Activated T-cell treated with anti-CD3 and anti-CD28 coated beads, Interleukin-2, amount 50 U/mL, for 72 hours (primary cell): ENCODE measurements around the gene MYD88. TPM values are rescaled to one million over a fixed set of nuclear protein-coding genes. Genes with fewer than 3 reads are reported as not detected.

Experiments
- ATAC-seq, 2 donors: fragments of 150-1000 bp; cut with Tn5 transposase; replicated peaks in 1 of 2; 2 replicates each; pipeline ENCODE4 v1.10.0; 2021; ENCODE audit warnings: moderate library complexity in 2 of 2, mild to moderate bottlenecking in 1 of 2
- DNase-seq, 2 donors: peaks; one replicate each; pipeline ENCODE4 v3.0.0; 2021 to 2022; ENCODE audit warnings: mixed read lengths in 1 of 2
- H3K27ac Mint-ChIP-seq: one replicate; pipeline ENCODE4 v1.8.0; 2022; ENCODE audit warnings: mild to moderate bottlenecking, moderate library complexity, mixed read lengths
- H3K27me3 Mint-ChIP-seq: one replicate; pipeline ENCODE4 v1.8.0; 2022; ENCODE audit warnings: low read depth, mixed read lengths
- H3K36me3 Mint-ChIP-seq, 2 donors: one replicate each; pipeline ENCODE4 v1.8.0; 2022; ENCODE audit warnings: mixed read lengths in 2 of 2, mild to moderate bottlenecking in 1 of 2; ENCODE audit not compliant: insufficient read depth in 2 of 2
- H3K4me1 Mint-ChIP-seq: one replicate; pipeline ENCODE4 v1.8.0; 2022; ENCODE audit warnings: low read depth, mixed read lengths
- H3K4me3 Mint-ChIP-seq, 2 donors: one replicate each; pipeline ENCODE4 v1.8.0; 2022; ENCODE audit warnings: mild to moderate bottlenecking in 2 of 2, mixed read lengths in 2 of 2, moderate library complexity in 2 of 2
- H3K9me3 Mint-ChIP-seq, 2 donors: one replicate each; pipeline ENCODE4 v1.8.0; 2022; ENCODE audit warnings: mixed read lengths in 2 of 2
- total RNA-seq, 2 donors: library from RNA; stranded (reverse); gene quantifications; one replicate each; pipeline ENCODE4 v1.2.3, GENCODE V29; 2022

Gene MYD88
- total RNA-seq, 2 donors from 2014 or later = 27.3 to 38.2 TPM

DNA sequence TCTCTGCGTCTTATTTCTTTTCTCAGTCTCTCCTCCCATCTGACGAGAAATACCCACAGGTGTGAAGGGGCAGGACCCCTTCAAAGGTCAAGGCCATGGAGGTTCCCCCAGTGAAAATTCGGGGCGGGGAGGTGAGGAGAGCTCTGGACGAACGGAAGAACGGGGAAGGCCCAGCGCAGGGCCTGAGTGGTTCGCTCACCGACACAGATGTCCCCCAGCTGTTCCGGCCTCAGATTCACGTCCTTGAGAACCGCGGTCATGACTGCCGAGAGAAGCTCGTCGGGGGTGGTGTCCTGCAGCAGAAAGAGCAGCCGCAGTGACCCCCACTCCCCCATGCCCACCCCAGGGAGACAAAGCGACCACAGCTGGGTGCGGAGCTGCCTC, 2.1 kb upstream of the MYD88 start:
- peak overlapping the region; percentile 91 for H3K27ac Mint-ChIP-seq
- H3K4me1 Mint-ChIP-seq = peaks cover 63% of the 10 kb centered on the region
- H3K9me3 Mint-ChIP-seq = no peaks in the 10 kb centered on the region
- peak overlapping the region; percentile 84 to 93 for H3K4me3 Mint-ChIP-seq
- ATAC-seq (no peak), DNase-seq (peak; percentile 22 to 36)
- peaks cover 7 to 8% of the 10 kb centered on the region in 2 donors for H3K36me3 Mint-ChIP-seq
- no peaks in the 10 kb centered on the region for H3K27me3 Mint-ChIP-seq

DNA sequence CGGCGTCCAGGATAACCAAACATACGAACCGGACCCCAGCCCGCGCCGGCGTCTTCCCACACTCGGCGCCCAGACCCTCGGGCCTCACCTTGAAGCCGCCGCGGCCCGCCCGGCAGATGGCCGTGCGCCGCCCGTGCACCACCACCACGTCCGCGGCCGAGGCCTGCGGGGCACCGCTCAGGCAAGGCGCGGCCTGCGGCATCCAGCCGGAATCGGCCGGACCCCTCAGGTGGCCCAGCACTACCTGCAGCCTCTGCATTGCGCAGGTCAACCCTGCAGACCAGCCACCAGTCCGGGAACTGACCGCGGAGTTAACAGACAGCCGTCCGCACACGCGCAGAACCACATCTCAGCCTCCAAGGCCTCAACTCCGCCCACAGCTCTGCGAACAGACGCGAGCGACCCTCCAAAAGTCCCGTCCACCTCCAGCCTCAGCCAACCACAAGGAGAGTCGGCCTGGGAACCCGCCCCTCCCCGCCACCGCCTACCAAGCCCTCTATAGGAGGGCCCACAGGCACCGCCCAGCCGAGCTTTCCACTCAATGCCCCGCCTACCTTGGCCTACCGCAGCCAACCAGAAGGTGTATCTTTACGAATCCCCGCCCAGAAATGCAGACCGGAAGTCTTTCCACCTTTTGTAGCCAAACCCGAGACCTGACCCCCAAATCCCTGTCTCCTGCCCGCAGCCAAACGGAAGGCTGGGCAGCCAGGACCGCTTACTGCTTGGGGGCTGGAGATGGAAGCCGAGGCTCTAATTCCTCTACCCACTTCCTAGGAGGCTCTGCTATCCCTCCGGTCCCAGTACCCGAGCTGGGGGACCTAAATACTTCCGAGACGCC, 1.5 kb upstream of the MYD88 start, which contains the start of gene ACAA1:
Gene ACAA1 (minus strand): TSS at position 351 of the 838 bp plus-strand sequence. CDS start 92 bp downstream, at position 259.
- Mint-ChIP-seq H3K4me1 (peaks cover 64% of the 10 kb centered on the region), H3K27ac (peak within 1 kb of the TSS; percentile 97), H3K4me3 (peak within 1 kb of the TSS; percentile 84 to 93), H3K36me3 (peaks cover 11% of the 10 kb centered on the region in 2 donors), H3K27me3 (no peaks in the 10 kb centered on the region), H3K9me3 (no peaks in the 10 kb centered on the region)
- DNase-seq (peak; percentile 97 to 99), ATAC-seq (peak; percentile 91 to 93)

DNA sequence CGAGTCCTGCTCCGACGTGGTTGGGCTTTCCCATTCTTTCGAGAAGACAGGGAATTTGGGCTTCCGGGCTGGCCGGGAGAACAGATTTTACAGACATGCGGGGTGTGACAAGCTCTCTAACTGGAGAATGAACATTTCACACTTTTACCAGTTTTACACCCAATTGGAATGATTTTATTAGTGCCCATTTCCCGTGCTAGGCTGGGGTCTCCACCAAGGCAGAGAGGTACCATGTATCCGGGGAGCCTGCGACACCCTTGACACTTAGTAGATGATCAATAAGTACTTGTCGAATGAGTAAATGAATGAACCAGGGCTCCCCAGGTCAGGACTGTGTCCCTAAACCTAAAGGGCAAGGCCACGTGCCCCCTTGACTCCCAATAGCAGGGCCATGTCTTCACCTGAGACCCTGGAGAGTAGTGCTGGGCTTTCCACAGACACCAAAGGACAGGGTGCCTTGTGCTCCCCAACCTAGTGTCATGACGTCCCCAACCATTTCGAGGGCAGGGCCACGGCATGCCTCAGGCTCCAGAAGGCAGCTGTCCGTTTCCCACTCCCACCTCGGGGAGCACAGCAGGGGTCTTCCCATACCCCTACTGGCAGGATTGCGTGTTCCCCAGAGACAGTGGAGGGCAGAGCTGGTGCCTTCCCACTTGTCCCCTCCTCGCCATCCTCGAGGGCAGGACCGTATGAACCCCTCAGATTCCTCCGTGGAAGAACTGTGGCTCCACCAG, 679 bp upstream of the MYD88 start:
- Mint-ChIP-seq H3K27ac (peak overlapping the region; percentile 97), H3K4me3 (peak overlapping the region; percentile 84 to 93), H3K9me3 (no peaks in the 10 kb centered on the region), H3K36me3 (peaks cover 13 to 16% of the 10 kb centered on the region in 2 donors), H3K27me3 (no peaks in the 10 kb centered on the region), H3K4me1 (peaks cover 62% of the 10 kb centered on the region)
- DNase-seq = peak; percentile 29 to 40
- no peak for ATAC-seq

DNA sequence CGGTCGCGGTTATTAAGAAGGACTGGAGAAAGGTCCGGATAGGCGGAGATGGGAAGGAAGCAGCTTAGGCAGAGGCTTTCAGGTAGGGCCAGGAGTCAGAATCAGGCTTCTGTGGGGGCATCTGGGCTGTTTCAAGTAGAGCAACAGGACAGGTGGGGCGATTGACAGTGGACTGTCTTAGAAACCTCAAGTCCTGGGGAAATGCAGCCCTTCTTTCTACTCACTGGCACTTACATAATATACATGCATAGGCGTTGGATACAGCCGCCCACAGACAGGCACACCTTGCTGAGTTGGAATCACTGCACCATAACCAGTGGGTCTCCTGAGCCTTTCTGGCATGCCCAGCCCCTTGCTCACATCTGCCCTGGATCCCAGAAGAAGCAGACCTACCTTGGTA, 730 bp downstream of the MYD88 start:
- DNase-seq (no peak), ATAC-seq (no peak)
- Mint-ChIP-seq H3K27ac (peak overlapping the region; percentile 97), H3K27me3 (no peaks in the 10 kb centered on the region), H3K4me3 (peak overlapping the region; percentile 84 to 93), H3K36me3 (peaks cover 13 to 16% of the 10 kb centered on the region in 2 donors), H3K4me1 (peaks cover 54% of the 10 kb centered on the region), H3K9me3 (no peaks in the 10 kb centered on the region)

DNA sequence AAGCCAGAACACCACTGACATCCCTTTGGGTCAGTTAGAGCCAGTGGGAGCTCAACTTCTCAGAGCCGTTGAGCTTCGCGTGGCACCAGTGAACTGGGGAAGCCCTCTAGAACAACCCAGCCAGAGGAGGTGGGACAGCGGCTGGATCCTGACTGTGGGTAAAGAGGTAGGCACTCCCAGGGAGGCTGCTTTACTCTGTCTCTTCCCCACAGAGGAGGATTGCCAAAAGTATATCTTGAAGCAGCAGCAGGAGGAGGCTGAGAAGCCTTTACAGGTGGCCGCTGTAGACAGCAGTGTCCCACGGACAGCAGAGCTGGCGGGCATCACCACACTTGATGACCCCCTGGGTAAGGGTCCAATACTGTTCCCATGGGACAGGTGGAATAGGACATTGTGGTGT, 1.2 kb downstream of the MYD88 start:
- ATAC-seq (no peak), DNase-seq (no peak)
- Mint-ChIP-seq H3K9me3 (no peaks in the 10 kb centered on the region), H3K27ac (no peak overlapping the region), H3K36me3 (peaks cover 13 to 16% of the 10 kb centered on the region in 2 donors), H3K4me1 (peaks cover 54% of the 10 kb centered on the region), H3K27me3 (no peaks in the 10 kb centered on the region), H3K4me3 (peak overlapping the region; percentile 84 to 93)

DNA sequence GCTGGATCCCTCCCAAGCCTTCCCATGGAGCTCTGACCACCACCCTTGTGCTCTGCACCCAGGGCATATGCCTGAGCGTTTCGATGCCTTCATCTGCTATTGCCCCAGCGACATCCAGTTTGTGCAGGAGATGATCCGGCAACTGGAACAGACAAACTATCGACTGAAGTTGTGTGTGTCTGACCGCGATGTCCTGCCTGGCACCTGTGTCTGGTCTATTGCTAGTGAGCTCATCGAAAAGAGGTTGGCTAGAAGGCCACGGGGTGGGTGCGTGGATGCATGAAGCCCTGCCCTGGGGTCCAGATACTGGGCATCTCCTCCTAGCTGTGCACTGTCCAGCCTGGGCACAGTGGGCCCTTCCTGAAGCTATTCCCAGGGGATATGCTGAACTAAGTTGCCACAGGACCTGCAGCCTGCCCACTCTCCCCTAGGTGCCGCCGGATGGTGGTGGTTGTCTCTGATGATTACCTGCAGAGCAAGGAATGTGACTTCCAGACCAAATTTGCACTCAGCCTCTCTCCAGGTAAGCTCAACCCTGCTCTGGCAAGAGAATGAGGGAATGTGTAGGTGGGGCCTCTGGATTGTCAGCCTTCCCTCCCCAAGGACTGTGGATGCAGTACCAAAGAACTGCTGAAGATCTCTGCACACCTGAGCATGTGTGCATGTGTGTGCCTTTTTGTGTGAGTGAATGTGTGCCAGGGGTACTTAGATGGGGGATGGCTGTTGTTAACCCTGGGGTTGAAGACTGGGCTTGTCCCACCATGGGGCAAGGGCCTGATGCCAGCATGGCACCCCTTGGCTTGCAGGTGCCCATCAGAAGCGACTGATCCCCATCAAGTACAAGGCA, 2.1 kb downstream of the MYD88 start:
- Mint-ChIP-seq H3K27me3 (no peaks in the 10 kb centered on the region), H3K4me1 (peaks cover 46% of the 10 kb centered on the region), H3K36me3 (peaks cover 13 to 16% of the 10 kb centered on the region in 2 donors), H3K9me3 (no peaks in the 10 kb centered on the region), H3K4me3 (peak overlapping the region; percentile 10 to 84), H3K27ac (no peak overlapping the region)
- ATAC-seq (no peak), DNase-seq (no peak)

DNA sequence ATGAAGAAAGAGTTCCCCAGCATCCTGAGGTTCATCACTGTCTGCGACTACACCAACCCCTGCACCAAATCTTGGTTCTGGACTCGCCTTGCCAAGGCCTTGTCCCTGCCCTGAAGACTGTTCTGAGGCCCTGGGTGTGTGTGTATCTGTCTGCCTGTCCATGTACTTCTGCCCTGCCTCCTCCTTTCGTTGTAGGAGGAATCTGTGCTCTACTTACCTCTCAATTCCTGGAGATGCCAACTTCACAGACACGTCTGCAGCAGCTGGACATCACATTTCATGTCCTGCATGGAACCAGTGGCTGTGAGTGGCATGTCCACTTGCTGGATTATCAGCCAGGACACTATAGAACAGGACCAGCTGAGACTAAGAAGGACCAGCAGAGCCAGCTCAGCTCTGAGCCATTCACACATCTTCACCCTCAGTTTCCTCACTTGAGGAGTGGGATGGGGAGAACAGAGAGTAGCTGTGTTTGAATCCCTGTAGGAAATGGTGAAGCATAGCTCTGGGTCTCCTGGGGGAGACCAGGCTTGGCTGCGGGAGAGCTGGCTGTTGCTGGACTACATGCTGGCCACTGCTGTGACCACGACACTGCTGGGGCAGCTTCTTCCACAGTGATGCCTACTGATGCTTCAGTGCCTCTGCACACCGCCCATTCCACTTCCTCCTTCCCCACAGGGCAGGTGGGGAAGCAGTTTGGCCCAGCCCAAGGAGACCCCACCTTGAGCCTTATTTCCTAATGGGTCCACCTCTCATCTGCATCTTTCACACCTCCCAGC, 2.9 kb downstream of the MYD88 start:
- Mint-ChIP-seq H3K4me3 (no peak overlapping the region), H3K27ac (no peak overlapping the region)
- no peak for DNase-seq

DNA sequence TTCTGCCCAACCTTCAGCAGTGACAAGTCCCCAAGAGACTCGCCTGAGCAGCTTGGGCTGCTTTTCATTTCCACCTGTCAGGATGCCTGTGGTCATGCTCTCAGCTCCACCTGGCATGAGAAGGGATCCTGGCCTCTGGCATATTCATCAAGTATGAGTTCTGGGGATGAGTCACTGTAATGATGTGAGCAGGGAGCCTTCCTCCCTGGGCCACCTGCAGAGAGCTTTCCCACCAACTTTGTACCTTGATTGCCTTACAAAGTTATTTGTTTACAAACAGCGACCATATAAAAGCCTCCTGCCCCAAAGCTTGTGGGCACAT, 3.5 kb downstream of the MYD88 start:
- ATAC-seq = no peak
- no peak for DNase-seq
- peaks cover 37% of the 10 kb centered on the region for H3K4me1 Mint-ChIP-seq
- peaks cover 17 to 18% of the 10 kb centered on the region in 2 donors for H3K36me3 Mint-ChIP-seq
- peaks cover 4 to 6% of the 10 kb centered on the region in 2 donors for H3K9me3 Mint-ChIP-seq
- peak overlapping the region; percentile 24 for H3K27ac Mint-ChIP-seq
- no peak overlapping the region for H3K4me3 Mint-ChIP-seq
- no peaks in the 10 kb centered on the region for H3K27me3 Mint-ChIP-seq

More for the DNA sequence above, 2.9 kb downstream of the MYD88 start:
- Mint-ChIP-seq H3K27me3 (no peaks in the 10 kb centered on the region), H3K36me3 (peaks cover 12 to 18% of the 10 kb centered on the region in 2 donors), H3K4me1 (peaks cover 38% of the 10 kb centered on the region), H3K9me3 (peaks cover 3 to 4% of the 10 kb centered on the region in 2 donors)
- no peak for ATAC-seq

DNA sequence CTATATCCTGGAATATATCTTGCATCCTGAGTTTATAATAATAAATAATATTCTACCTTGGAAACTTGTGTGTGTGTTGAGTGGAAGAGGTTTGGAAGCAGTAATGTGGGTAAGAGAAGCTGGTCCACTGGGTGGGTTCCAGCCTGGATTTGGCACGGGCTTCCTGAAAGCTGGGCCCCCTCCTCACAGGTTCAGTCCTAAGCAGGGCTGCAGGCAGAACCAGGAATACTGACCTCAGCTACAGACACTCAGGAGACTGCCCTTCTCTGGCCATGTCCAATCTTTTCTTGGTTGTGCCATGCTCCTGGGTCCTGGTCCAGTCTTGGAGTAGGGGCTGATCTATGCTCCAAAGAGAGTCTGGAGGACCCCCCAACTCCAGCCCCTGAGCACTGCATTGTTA, 4.5 kb downstream of the MYD88 start:
- no peak overlapping the region for H3K4me3 Mint-ChIP-seq
- DNase-seq = no peak
- peaks cover 30% of the 10 kb centered on the region for H3K4me1 Mint-ChIP-seq
- no peak overlapping the region for H3K27ac Mint-ChIP-seq
- ATAC-seq = no peak
- peaks cover 4 to 8% of the 10 kb centered on the region in 2 donors for H3K9me3 Mint-ChIP-seq
- H3K36me3 Mint-ChIP-seq = peaks cover 15 to 18% of the 10 kb centered on the region in 2 donors
- H3K27me3 Mint-ChIP-seq = no peaks in the 10 kb centered on the region

DNA sequence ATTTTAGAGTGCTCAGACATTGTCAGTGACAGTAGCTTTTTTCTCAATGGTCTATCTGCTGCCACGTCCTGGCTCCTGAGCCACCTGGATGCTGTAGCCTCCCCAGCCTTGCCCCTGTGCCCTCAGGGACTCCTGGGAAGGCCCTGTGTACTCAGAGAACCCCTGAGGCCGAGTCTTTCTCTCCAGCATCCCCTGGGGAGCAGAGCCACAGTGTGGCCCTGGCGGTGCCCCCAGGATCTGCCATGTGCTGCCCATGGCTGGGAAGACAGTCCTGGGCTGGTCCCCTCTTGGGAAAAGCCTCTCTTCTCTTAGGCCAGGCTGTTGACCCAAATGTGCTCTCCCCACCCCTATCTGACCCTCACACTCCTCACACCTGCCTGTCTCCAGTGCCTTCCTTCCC, 5.0 kb downstream of the MYD88 start:
- H3K36me3 Mint-ChIP-seq = peaks cover 15 to 18% of the 10 kb centered on the region in 2 donors
- DNase-seq (no peak), ATAC-seq (no peak)
- H3K27ac Mint-ChIP-seq = no peak overlapping the region
- H3K27me3 Mint-ChIP-seq = no peaks in the 10 kb centered on the region
- peaks cover 25% of the 10 kb centered on the region for H3K4me1 Mint-ChIP-seq
- no peak overlapping the region for H3K4me3 Mint-ChIP-seq
- H3K9me3 Mint-ChIP-seq = peaks cover 4 to 8% of the 10 kb centered on the region in 2 donors

DNA sequence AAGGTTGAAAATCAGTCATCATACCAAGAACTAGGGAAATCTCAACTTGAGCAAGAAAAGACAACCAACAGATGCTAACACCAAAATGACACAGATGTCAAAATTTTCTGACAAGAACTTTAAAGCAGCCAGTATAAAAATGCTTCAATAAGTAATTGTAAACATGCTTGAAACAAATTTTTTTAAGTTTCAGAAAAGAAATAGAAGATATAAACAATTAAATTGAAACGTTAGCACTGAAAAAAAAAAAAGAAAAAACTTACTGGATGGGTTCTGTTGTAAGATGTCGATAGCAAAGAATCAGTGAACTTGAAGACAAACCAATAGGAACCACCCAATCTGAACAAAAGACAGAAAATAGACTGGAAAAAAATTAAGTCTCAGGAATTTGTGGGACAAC, 8.0 kb downstream of the MYD88 start:
- Mint-ChIP-seq H3K27ac (no peak overlapping the region), H3K4me3 (no peak overlapping the region), H3K36me3 (peaks cover 10 to 13% of the 10 kb centered on the region in 2 donors), H3K27me3 (no peaks in the 10 kb centered on the region), H3K9me3 (peaks cover 4 to 8% of the 10 kb centered on the region in 2 donors), H3K4me1 (peaks cover 10% of the 10 kb centered on the region)
- no peak for ATAC-seq
- DNase-seq = no peak

DNA sequence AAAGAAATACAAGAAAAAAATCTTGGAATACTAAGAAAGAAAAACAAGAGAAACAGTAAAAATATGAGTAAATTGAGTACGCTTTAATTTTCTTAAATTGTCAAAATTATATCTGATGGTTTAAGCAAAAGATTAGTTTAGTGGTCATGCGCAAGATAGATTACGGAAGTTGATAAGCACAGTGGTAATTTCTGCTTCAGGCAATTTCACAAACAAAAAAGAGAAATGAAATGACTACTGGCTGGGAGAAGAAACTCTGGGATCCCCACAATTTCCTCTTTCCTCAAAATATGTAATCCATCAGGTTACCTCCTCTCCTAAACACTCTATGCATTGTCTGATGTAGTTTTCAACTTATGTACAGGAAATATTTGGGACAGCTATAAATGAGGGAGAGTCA, 9.0 kb downstream of the MYD88 start:
- H3K9me3 Mint-ChIP-seq = peaks cover 4 to 8% of the 10 kb centered on the region in 2 donors
- ATAC-seq (no peak), DNase-seq (no peak)
- H3K4me3 Mint-ChIP-seq = no peak overlapping the region
- no peaks in the 10 kb centered on the region for H3K27me3 Mint-ChIP-seq
- H3K36me3 Mint-ChIP-seq = peaks cover 2 to 8% of the 10 kb centered on the region in 2 donors
- peaks cover 16% of the 10 kb centered on the region for H3K4me1 Mint-ChIP-seq
- H3K27ac Mint-ChIP-seq = no peak overlapping the region
